HepG2 (cell line): ENCODE results near the gene ST6GALNAC4. TPM values are rescaled to one million over a fixed set of nuclear protein-coding genes. Genes with fewer than 3 reads are reported as not detected.

ENCODE experiments used
- CBX1 ChIP-seq: IDR thresholded peaks from one replicate; pipeline ENCODE4 v1.6.1; 2016; ENCODE audit warnings: antibody characterized with exemption, low read depth
- CHD4 ChIP-seq: fragments of 200-600 bp; sonication (generic); IDR thresholded peaks from 2 replicates; pipeline ENCODE4 v1.7.0; 2017; ENCODE audit warnings: mild to moderate bottlenecking, low read length, borderline replicate concordance
- RBFOX2 ChIP-seq: fragments of 200-400 bp; formaldehyde crosslinking; IDR thresholded peaks from 2 replicates; pipeline ENCODE4 v1.6.1; 2017; ENCODE audit warnings: low read depth, mild to moderate bottlenecking, low read length
- RCOR2 ChIP-seq: IDR thresholded peaks from 2 replicates; pipeline ENCODE4 v1.6.1; 2016; ENCODE audit warnings: missing biosample characterization, missing genetic modification reagents
- RFXAP ChIP-seq: sonication (generic); formaldehyde crosslinking; IDR thresholded peaks from 2 replicates; pipeline ENCODE4 v1.4.0; 2020; ENCODE audit warnings: missing genetic modification reagents, borderline replicate concordance
- SMAD1 ChIP-seq: sonication (generic); formaldehyde crosslinking; IDR thresholded peaks from 2 replicates; pipeline ENCODE4 v1.4.0; 2020; ENCODE audit warnings: missing genetic modification reagents, low read depth, mild to moderate bottlenecking, borderline replicate concordance
- SRY ChIP-seq: sonication (generic); formaldehyde crosslinking; IDR thresholded peaks from 2 replicates; pipeline ENCODE4 v1.8.0; 2022; ENCODE audit warnings: mild to moderate bottlenecking, missing genetic modification reagents
- TAF1 ChIP-seq: sonication (generic); formaldehyde crosslinking; IDR thresholded peaks from 2 replicates; pipeline ENCODE4 v1.4.0; 2020; ENCODE audit warnings: missing genetic modification reagents
- TBX3 ChIP-seq: fragments of 450-650 bp; IDR thresholded peaks from 2 replicates; pipeline ENCODE4 v1.6.1; 2017; ENCODE audit warnings: antibody characterized with exemption, mild to moderate bottlenecking, inconsistent platforms, borderline replicate concordance
- TGIF2 ChIP-seq: IDR thresholded peaks from 2 replicates; pipeline ENCODE4 v1.6.1; 2016; ENCODE audit warnings: control low read depth, missing compliant biosample characterization
- ZMYM2 ChIP-seq: sonication (generic); formaldehyde crosslinking; IDR thresholded peaks from 2 replicates; pipeline ENCODE4 v1.8.0; 2022; ENCODE audit warnings: mild to moderate bottlenecking, missing genetic modification reagents
- ZNF160 ChIP-seq: sonication (generic); formaldehyde crosslinking; IDR thresholded peaks from 2 replicates; pipeline ENCODE4 v1.8.0; 2022; ENCODE audit warnings: mild to moderate bottlenecking, inconsistent platforms, missing genetic modification reagents
- ZNF556 ChIP-seq: sonication (generic); formaldehyde crosslinking; IDR thresholded peaks from 2 replicates; pipeline ENCODE4 v1.4.0; 2020; ENCODE audit warnings: mild to moderate bottlenecking, missing genetic modification reagents, borderline replicate concordance
- polyA plus RNA-seq, 8 experiments: library from polyadenylated mRNA; depleted of rRNA in 3 of 8; stranded (reverse) in 7 of 8; unstranded in 1 of 8; fragments of >200 nt; fragmentation: Illumina TruSeq in 4 of 8; extraction: Trizol in 4 of 8; gene quantifications; 2 replicates each; pipeline versions ENCODE4 v1.2.1 to v1.2.3, GENCODE V29; 2011 to 2016; ENCODE audit warnings: low read depth in 4 of 8, missing spikeins in 1 of 8, mixed read lengths in 1 of 8; ENCODE audit not compliant: insufficient read depth in 1 of 8
- total RNA-seq, 5 experiments: library from RNA; depleted of rRNA; stranded (reverse); fragments of >200 nt; fragmentation: Illumina TruSeq; extraction: Trizol; gene quantifications; 2 replicates each; pipeline ENCODE4 v1.2.3, GENCODE V29; 2016; ENCODE audit warnings: low read depth in 1 of 5
- TF ChIP-seq, protein P1 (sequence below): sonication (generic); formaldehyde crosslinking; IDR thresholded peaks from 2 replicates; pipeline ENCODE4 v1.4.0; 2020; ENCODE audit warnings: missing genetic modification reagents, low read depth, mild to moderate bottlenecking, borderline replicate concordance
- TF ChIP-seq, protein P2 (sequence below): sonication (generic); formaldehyde crosslinking; IDR thresholded peaks from 2 replicates; pipeline ENCODE4 v1.5.0; 2020; ENCODE audit warnings: missing genetic modification reagents
- TF ChIP-seq, protein P3 (sequence below): sonication (generic); formaldehyde crosslinking; IDR thresholded peaks from 2 replicates; pipeline ENCODE4 v1.5.0; 2020; ENCODE audit warnings: mild to moderate bottlenecking, missing genetic modification reagents
- TF ChIP-seq, protein P4 (sequence below), 2 experiments: sonication (generic) in 1 of 2; formaldehyde crosslinking in 1 of 2; IDR thresholded peaks; 2 replicates each; pipeline versions ENCODE4 v1.4.0 to v1.6.1; 2018 to 2020; ENCODE audit warnings: missing genetic modification reagents in 2 of 2, borderline replicate concordance in 1 of 2, low read depth in 1 of 2, mild to moderate bottlenecking in 1 of 2, missing biosample characterization in 1 of 2
- TF ChIP-seq, protein P5 (sequence below): sonication (generic); formaldehyde crosslinking; IDR thresholded peaks from 2 replicates; pipeline ENCODE4 v1.5.1; 2020; ENCODE audit warnings: mild to moderate bottlenecking, missing genetic modification reagents, moderate library complexity

Gene ST6GALNAC4
- total and polyA plus RNA-seq, 2 of the 13 experiments (the other 11 are each of a cell fraction or from before 2014, with no cell fraction given) = 18.8 to 27.7 TPM

DNA sequence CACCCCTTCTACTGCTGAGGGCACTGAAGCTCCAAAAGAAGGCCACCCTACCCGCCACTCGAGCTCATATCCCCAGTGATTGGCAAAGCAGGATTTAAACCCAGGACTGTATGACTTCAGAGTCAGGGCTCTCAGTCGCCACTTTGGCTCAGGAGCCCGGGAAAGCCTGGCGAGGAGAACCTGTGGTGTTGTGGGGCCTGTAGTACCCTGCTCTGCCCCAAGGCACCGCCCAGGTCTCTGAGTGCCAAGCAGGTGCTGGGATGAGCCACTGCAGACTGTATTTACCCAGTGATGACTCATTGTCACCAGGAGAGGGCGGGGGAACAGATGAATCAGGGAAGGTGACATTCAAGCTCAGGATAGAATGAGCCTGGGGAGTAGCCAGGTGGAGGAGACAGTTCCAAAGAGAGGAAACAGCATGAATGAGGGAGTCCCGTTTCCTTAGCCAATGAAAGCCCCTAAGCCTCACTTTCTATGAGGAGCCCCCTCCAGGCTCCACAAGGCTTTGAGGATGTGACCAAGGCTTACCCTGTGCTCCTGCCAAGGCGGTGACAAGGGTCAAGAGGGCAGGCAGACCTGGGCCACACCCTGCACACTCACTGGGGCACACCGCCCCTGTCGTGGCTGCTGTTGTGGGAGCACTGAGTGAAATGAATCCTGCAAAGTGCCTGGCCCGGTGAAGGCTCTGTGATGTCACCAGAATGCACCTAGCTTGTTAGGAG is 38.6 kb upstream of the ST6GALNAC4 start (continued):
- TF ChIP-seq TAF1 (CRISPR knock-in tag) (no peak), ZMYM2 (no peak), TGIF2 (CRISPR knock-in tag) (no peak; the same call in 1 of the 2 replicates), ZNF160 (CRISPR knock-in tag) (no peak), RFXAP (CRISPR knock-in tag) (no peak), CBX1 (peak; percentile 67), TBX3 (peak; percentile 67; the same call in 1 of the 2 replicates), CHD4 (no peak), RBFOX2 (no peak), RCOR2 (CRISPR knock-in tag) (0 out of 2 replicates have a peak, but pooled peaks have one; percentile 47), ZNF556 (CRISPR knock-in tag) (0 out of 2 replicates have a peak, but pooled peaks have one; percentile 20), SMAD1 (CRISPR knock-in tag) (no peak; the same call in 1 of the 2 replicates), SRY (CRISPR knock-in tag) (no peak)
- TF ChIP-seq, protein P1, sequence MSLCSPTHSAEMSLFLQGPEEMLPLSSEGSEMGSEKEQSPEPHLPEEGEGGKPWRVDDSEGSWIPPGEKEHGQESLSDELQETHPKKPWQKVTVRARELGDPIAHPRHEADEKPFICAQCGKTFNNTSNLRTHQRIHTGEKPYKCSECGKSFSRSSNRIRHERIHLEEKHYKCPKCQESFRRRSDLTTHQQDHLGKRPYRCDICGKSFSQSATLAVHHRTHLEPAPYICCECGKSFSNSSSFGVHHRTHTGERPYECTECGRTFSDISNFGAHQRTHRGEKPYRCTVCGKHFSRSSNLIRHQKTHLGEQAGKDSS (CRISPR knock-in tag) = peak; percentile 44; the same call in 1 of the 2 replicates
- TF ChIP-seq, protein P2, sequence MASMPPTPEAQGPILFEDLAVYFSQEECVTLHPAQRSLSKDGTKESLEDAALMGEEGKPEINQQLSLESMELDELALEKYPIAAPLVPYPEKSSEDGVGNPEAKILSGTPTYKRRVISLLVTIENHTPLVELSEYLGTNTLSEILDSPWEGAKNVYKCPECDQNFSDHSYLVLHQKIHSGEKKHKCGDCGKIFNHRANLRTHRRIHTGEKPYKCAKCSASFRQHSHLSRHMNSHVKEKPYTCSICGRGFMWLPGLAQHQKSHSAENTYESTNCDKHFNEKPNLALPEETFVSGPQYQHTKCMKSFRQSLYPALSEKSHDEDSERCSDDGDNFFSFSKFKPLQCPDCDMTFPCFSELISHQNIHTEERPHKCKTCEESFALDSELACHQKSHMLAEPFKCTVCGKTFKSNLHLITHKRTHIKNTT (CRISPR knock-in tag) = no peak
- TF ChIP-seq, protein P3, sequence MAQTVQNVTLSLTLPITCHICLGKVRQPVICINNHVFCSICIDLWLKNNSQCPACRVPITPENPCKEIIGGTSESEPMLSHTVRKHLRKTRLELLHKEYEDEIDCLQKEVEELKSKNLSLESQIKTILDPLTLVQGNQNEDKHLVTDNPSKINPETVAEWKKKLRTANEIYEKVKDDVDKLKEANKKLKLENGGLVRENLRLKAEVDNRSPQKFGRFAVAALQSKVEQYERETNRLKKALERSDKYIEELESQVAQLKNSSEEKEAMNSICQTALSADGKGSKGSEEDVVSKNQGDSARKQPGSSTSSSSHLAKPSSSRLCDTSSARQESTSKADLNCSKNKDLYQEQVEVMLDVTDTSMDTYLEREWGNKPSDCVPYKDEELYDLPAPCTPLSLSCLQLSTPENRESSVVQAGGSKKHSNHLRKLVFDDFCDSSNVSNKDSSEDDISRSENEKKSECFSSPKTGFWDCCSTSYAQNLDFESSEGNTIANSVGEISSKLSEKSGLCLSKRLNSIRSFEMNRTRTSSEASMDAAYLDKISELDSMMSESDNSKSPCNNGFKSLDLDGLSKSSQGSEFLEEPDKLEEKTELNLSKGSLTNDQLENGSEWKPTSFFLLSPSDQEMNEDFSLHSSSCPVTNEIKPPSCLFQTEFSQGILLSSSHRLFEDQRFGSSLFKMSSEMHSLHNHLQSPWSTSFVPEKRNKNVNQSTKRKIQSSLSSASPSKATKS = no peak
- TF ChIP-seq, protein P4, sequence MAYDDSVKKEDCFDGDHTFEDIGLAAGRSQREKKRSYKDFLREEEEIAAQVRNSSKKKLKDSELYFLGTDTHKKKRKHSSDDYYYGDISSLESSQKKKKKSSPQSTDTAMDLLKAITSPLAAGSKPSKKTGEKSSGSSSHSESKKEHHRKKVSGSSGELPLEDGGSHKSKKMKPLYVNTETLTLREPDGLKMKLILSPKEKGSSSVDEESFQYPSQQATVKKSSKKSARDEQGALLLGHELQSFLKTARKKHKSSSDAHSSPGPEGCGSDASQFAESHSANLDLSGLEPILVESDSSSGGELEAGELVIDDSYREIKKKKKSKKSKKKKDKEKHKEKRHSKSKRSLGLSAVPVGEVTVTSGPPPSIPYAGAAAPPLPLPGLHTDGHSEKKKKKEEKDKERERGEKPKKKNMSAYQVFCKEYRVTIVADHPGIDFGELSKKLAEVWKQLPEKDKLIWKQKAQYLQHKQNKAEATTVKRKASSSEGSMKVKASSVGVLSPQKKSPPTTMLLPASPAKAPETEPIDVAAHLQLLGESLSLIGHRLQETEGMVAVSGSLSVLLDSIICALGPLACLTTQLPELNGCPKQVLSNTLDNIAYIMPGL (CRISPR knock-in tag; IDR thresholded peaks at IDR 0.05; ENCODE audit: borderline replicate concordance in 1 of 2, low read depth in 1 of 2) = peak in 1 of 2 experiments; percentile 55; a peak in 1 of 4 replicates
- TF ChIP-seq, protein P5, sequence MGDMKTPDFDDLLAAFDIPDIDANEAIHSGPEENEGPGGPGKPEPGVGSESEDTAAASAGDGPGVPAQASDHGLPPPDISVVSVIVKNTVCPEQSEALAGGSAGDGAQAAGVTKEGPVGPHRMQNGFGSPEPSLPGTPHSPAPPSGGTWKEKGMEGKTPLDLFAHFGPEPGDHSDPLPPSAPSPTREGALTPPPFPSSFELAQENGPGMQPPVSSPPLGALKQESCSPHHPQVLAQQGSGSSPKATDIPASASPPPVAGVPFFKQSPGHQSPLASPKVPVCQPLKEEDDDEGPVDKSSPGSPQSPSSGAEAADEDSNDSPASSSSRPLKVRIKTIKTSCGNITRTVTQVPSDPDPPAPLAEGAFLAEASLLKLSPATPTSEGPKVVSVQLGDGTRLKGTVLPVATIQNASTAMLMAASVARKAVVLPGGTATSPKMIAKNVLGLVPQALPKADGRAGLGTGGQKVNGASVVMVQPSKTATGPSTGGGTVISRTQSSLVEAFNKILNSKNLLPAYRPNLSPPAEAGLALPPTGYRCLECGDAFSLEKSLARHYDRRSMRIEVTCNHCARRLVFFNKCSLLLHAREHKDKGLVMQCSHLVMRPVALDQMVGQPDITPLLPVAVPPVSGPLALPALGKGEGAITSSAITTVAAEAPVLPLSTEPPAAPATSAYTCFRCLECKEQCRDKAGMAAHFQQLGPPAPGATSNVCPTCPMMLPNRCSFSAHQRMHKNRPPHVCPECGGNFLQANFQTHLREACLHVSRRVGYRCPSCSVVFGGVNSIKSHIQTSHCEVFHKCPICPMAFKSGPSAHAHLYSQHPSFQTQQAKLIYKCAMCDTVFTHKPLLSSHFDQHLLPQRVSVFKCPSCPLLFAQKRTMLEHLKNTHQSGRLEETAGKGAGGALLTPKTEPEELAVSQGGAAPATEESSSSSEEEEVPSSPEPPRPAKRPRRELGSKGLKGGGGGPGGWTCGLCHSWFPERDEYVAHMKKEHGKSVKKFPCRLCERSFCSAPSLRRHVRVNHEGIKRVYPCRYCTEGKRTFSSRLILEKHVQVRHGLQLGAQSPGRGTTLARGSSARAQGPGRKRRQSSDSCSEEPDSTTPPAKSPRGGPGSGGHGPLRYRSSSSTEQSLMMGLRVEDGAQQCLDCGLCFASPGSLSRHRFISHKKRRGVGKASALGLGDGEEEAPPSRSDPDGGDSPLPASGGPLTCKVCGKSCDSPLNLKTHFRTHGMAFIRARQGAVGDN (CRISPR knock-in tag) = peak; percentile 82
